ENCODE results near the gene NKX2-1.

NKX2-1 gene

GRCh38 chr14:36517242-36518030 lies 2.6 kb downstream of the NKX2-1 start:
- DNase-seq = peak; percentile 99

- peak; percentile 61 for DNase-seq
Observed at GRCh38 chr14:36516719-36517241, 3.3 kb downstream of the NKX2-1 start.

GRCh38 chr14:36515896-36516718 lies 3.9 kb downstream of the NKX2-1 start:
- DNase-seq = no peak

- DNase-seq = peak; percentile 76
Observed at GRCh38 chr14:36515105-36515593, 4.9 kb downstream of the NKX2-1 start.

- peak; percentile 76 for DNase-seq
Observed at GRCh38 chr14:36514278-36515104, 5.5 kb downstream of the NKX2-1 start.

- peak; percentile 79 for DNase-seq
Observed at GRCh38 chr14:36513451-36514277, 6.4 kb downstream of the NKX2-1 start.

- peak; percentile 63 for DNase-seq
Observed at GRCh38 chr14:36513012-36513420, 7.0 kb downstream of the NKX2-1 start.

GRCh38 chr14:36512585-36513003 lies 7.4 kb downstream of the NKX2-1 start:
- DNase-seq = no peak

GRCh38 chr14:36511981-36512584 lies 7.9 kb downstream of the NKX2-1 start:
- no peak for DNase-seq

- no peak for DNase-seq
Observed at GRCh38 chr14:36510874-36511273, 9.2 kb downstream of the NKX2-1 start.

- DNase-seq = peak; percentile 89
Observed at GRCh38 chr14:36510078-36510799, 9.8 kb downstream of the NKX2-1 start.

GRCh38 chr14:36509069-36509917 lies 10.7 kb downstream of the NKX2-1 start:
- DNase-seq = no peak

GRCh38 chr14:36508418-36509068 lies 11.5 kb downstream of the NKX2-1 start:
- DNase-seq = no peak

GRCh38 chr14:36507847-36508417 lies 12.1 kb downstream of the NKX2-1 start:
- DNase-seq = peak; percentile 79

GRCh38 chr14:36506732-36507614 lies 13.1 kb downstream of the NKX2-1 start:
- no peak for DNase-seq

- DNase-seq = no peak
Observed at GRCh38 chr14:36505892-36506731, 13.9 kb downstream of the NKX2-1 start.
